Gastroesophageal sphincter (tissue), 3 donors: ENCODE measurements around the gene SULT1A4.
"Not testable (repeated sequence)": the region's sequence is repeated elsewhere in the genome, so short reads cannot be mapped to it uniquely, and the experiment has no call there.

Experiments used
- EP300 ChIP-seq: sonication (generic); formaldehyde crosslinking; IDR thresholded peaks from one replicate; pipeline ENCODE4 v1.6.1; 2017; ENCODE audit warnings: antibody characterized with exemption, mild to moderate bottlenecking
- POLR2A ChIP-seq, 2 donors: fragments of 450-650 bp; IDR thresholded peaks; one replicate each; pipeline ENCODE4 v1.6.1; 2017; ENCODE audit warnings: antibody characterized with exemption in 2 of 2, mild to moderate bottlenecking in 2 of 2, moderate library complexity in 1 of 2
- POLR2AphosphoS5 ChIP-seq: sonication (generic); formaldehyde crosslinking; IDR thresholded peaks from one replicate; pipeline ENCODE4 v1.6.1; 2017; ENCODE audit warnings: antibody characterized with exemption
- TF ChIP-seq, protein P1 (sequence below), 4 experiments: fragments of 200-600 bp in 2 of 4; fragments of 450-650 bp in 2 of 4; sonication (generic) in 1 of 4; IDR thresholded peaks; one replicate each; pipeline ENCODE4 v1.5.1; 2017 to 2019; ENCODE audit warnings: antibody characterized with exemption in 4 of 4, mild to moderate bottlenecking in 2 of 4, moderate library complexity in 2 of 4

DNA sequence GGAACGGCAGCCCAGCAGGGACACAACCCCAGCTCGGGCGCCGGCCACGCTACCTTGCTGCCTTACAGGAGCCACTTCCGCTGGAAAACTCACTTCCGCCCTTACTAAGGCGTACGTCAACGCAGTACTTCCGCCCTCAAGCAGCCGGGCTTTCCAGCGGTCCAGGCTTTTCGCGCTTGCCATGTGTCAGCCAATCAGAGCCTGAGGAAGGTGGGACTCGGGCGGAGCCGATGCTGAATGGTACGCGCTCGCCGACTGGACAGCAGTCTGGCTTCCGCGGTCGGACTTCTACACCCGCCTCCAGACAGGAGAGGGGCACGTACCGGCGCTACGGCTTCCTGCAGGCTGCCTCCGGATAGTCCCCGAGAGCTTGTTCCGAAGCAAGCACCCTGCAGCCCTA, 5.4 kb upstream of the SULT1A4 start, which contains the start of the genes BOLA2 and SLX1B:
- TF ChIP-seq POLR2AphosphoS5; POLR2A (IDR thresholded peaks at IDR 0.05); EP300: not testable (repeated sequence)
- TF ChIP-seq, protein P1, sequence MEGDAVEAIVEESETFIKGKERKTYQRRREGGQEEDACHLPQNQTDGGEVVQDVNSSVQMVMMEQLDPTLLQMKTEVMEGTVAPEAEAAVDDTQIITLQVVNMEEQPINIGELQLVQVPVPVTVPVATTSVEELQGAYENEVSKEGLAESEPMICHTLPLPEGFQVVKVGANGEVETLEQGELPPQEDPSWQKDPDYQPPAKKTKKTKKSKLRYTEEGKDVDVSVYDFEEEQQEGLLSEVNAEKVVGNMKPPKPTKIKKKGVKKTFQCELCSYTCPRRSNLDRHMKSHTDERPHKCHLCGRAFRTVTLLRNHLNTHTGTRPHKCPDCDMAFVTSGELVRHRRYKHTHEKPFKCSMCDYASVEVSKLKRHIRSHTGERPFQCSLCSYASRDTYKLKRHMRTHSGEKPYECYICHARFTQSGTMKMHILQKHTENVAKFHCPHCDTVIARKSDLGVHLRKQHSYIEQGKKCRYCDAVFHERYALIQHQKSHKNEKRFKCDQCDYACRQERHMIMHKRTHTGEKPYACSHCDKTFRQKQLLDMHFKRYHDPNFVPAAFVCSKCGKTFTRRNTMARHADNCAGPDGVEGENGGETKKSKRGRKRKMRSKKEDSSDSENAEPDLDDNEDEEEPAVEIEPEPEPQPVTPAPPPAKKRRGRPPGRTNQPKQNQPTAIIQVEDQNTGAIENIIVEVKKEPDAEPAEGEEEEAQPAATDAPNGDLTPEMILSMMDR (IDR thresholded peaks at IDR 0.05), result not testable (repeated sequence)
